SK-N-MC (cell line): ENCODE data around the gene ZNF578.

ENCODE experiments used
- DNase-seq: peaks from one replicate; pipeline ENCODE4 v3.0.0-alpha.2; 2011; ENCODE audit warnings: low read depth, low spot score
- H3K27ac ChIP-seq: fragments of 200-600 bp; sonication (generic); 2 replicates; pipeline ENCODE4 v1.5.1; 2016; ENCODE audit warnings: mixed run types
- H3K36me3 ChIP-seq: fragments of 200-600 bp; sonication (generic); 2 replicates; pipeline ENCODE4 v1.6.1; 2017; ENCODE audit warnings: antibody characterized with exemption, low read length, mixed read lengths; ENCODE audit not compliant: insufficient read depth
- H3K4me3 ChIP-seq: fragments of 200-600 bp; sonication (generic); 2 replicates; pipeline ENCODE4 v1.5.1; 2016
- H3K9ac ChIP-seq: fragments of 200-600 bp; sonication (generic); 2 replicates; pipeline ENCODE4 v1.8.0; 2017; ENCODE audit warnings: mixed run types, mixed read lengths; ENCODE audit not compliant: insufficient read length
- H3K9me3 ChIP-seq: fragments of 200-600 bp; sonication (generic); 2 replicates; pipeline ENCODE4 v1.6.1; 2017; ENCODE audit warnings: low read depth, mild to moderate bottlenecking, antibody characterized with exemption, low read length, moderate library complexity, mixed read lengths
- EZH2 ChIP-seq: fragments of 200-600 bp; sonication (generic); IDR thresholded peaks from one replicate; pipeline ENCODE4 v1.6.1; 2017; ENCODE audit warnings: antibody characterized with exemption
- FOXP2 ChIP-seq: optimal IDR thresholded peaks from 2 replicates; pipeline ENCODE3; 2011; ENCODE audit warnings: mild to moderate bottlenecking, moderate library complexity; ENCODE audit not compliant: insufficient read depth; ENCODE audit errors: extremely low read length, control extremely low read depth
- POLR2AphosphoS5 ChIP-seq: IDR thresholded peaks from 2 replicates; pipeline ENCODE4 v1.6.1; 2012; ENCODE audit warnings: mild to moderate bottlenecking, low read depth, low read length, borderline replicate concordance

ZNF578 gene

DNA sequence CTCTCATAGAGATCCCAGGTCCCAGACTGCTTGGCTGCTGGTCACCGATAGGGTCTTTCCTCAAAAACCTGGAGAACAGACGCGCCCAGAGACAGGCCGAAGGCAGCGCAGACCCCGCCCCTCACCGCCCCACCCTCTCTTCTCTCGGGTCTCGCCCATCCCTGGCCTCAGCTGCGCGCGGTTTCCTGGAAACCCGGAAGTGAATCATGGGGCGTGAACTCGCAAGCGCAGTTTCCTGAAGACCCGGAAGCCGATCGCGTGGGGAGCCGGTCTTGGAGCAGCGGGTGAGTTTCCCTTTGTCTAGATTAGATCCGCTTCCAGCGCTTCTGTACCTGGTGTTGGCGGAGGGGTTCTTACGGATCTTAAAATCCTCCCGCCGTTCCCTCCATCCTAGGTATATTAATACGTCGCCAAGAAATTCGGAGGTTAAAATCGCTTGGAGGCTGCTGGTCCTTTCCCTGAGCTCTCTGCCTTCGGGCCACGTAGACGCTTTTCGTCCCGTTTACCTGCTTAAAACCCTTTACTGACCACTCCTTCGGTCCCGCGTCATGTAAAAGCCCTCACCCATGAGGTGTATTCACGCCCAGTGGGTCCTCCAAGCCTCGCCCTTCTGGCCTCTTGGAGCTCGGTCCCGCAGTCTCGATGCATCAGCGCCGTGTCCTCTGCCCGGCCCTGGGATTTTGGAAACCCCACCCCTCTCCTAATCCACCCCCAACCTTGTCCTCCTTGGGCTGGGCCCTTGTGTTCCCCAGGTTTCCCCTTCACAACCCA lies at the start of gene ZNF578:
TSS of gene ZNF578 (plus strand) at position 230 of the 771 bp plus-strand sequence. CDS start 48,293 bp downstream, outside the sequence.
- no peak for DNase-seq
- TF ChIP-seq FOXP2 (no peak), EZH2 (no peak), POLR2AphosphoS5 (no peak)
- Histone ChIP-seq H3K9ac (no peak within 1 kb of the TSS), H3K27ac (no peak within 1 kb of the TSS), H3K9me3 (no peaks in the 10 kb centered on the region), H3K4me3 (peak within 1 kb of the TSS; percentile 24; the same call in 1 of the 2 replicates), H3K36me3 (no peaks in the 10 kb centered on the region)

GRCh38 chr19:52410276-52410675 lies 43.1 kb upstream of the ZNF578 start:
- DNase-seq = no peak
- Histone ChIP-seq H3K36me3 (no peaks in the 10 kb centered on the region), H3K9me3 (no peaks in the 10 kb centered on the region), H3K9ac (no peak overlapping the region), H3K27ac (no peak overlapping the region), H3K4me3 (no peak overlapping the region)
- TF ChIP-seq FOXP2 (no peak), POLR2AphosphoS5 (no peak), EZH2 (no peak)

GRCh38 chr19:52415711-52416110 lies 37.6 kb upstream of the ZNF578 start:
- Histone ChIP-seq H3K36me3 (no peaks in the 10 kb centered on the region), H3K9ac (no peak overlapping the region), H3K9me3 (peaks cover 4% of the 10 kb centered on the region; the same call in 1 of the 2 replicates), H3K27ac (no peak overlapping the region), H3K4me3 (no peak overlapping the region)
- no peak for TF ChIP-seq POLR2AphosphoS5
- no peak for TF ChIP-seq EZH2
- TF ChIP-seq FOXP2 = no peak
- DNase-seq = no peak

DNA sequence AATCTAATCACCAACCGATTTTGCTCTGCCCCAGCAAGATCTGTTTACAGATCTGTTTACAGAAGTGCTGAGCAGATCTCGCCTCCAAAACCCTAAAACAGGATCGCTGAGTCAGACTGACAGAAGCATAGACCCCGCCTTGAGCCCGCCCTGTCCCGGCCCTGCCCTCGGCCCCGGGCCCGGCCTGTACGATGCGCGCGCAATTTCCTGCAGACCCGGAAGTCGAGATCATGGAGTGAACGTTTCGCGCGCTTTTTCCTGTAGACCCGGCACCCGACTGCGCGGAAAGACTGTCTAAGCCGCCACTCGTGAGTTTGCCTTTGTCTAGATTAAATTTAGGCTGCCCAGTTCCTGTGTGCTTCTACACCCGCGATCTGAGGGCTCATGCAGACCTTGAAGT lies 24.4 kb upstream of the ZNF578 start, which contains the start of gene ZNF534:
TSS of gene ZNF534 (plus strand) at position 212 of the 400 bp plus-strand sequence. CDS start 2,327 bp downstream, outside the sequence.
- no peak within 1 kb of the TSS for H3K9ac ChIP-seq
- H3K9me3 ChIP-seq = no peaks in the 10 kb centered on the region
- H3K4me3 ChIP-seq = no peak within 1 kb of the TSS
- DNase-seq = no peak
- H3K36me3 ChIP-seq = no peaks in the 10 kb centered on the region
- TF ChIP-seq EZH2 (no peak), FOXP2 (no peak), POLR2AphosphoS5 (no peak)
- no peak within 1 kb of the TSS for H3K27ac ChIP-seq

DNA sequence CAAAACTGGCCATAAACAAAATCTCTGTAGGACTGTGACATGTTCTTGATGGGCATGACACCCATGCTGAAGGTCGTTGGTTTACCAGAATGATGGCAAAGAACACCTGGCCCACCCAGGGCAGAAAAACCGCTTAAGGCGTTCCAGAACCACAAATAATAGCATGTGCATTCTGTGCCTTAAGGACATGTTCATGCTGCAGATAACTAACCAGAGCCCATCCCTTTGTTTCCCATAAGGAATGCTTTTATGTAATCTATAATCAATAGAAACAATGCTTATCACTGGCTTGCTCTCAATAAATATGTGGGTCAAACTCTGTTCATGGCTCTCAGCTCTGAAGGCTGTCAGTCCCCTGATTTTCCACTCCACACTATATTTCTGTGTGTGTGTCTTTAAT lies 11.2 kb upstream of the ZNF578 start:
- H3K27ac ChIP-seq = no peak overlapping the region
- H3K9ac ChIP-seq = no peak overlapping the region
- no peaks in the 10 kb centered on the region for H3K9me3 ChIP-seq
- no peak for DNase-seq
- H3K4me3 ChIP-seq = no peak overlapping the region
- no peaks in the 10 kb centered on the region for H3K36me3 ChIP-seq
- TF ChIP-seq FOXP2 (no peak), POLR2AphosphoS5 (no peak), EZH2 (no peak)

- no peak for DNase-seq
- TF ChIP-seq POLR2AphosphoS5 = no peak
- TF ChIP-seq FOXP2 = no peak
- TF ChIP-seq EZH2 = no peak
- Histone ChIP-seq H3K9me3 (no peaks in the 10 kb centered on the region), H3K27ac (no peak overlapping the region), H3K36me3 (no peaks in the 10 kb centered on the region), H3K9ac (no peak overlapping the region), H3K4me3 (no peak overlapping the region)
These were observed 8.8 kb upstream of the ZNF578 start for GRCh38 chr19:52444506-52444905.

- H3K27ac ChIP-seq = no peak overlapping the region
- H3K9ac ChIP-seq = no peak overlapping the region
- no peaks in the 10 kb centered on the region for H3K36me3 ChIP-seq
- H3K4me3 ChIP-seq = no peak overlapping the region
- DNase-seq = no peak
- TF ChIP-seq POLR2AphosphoS5 (no peak), FOXP2 (no peak), EZH2 (no peak)
- no peaks in the 10 kb centered on the region for H3K9me3 ChIP-seq
These were observed 2.1 kb upstream of the ZNF578 start for GRCh38 chr19:52451241-52451640.

DNA sequence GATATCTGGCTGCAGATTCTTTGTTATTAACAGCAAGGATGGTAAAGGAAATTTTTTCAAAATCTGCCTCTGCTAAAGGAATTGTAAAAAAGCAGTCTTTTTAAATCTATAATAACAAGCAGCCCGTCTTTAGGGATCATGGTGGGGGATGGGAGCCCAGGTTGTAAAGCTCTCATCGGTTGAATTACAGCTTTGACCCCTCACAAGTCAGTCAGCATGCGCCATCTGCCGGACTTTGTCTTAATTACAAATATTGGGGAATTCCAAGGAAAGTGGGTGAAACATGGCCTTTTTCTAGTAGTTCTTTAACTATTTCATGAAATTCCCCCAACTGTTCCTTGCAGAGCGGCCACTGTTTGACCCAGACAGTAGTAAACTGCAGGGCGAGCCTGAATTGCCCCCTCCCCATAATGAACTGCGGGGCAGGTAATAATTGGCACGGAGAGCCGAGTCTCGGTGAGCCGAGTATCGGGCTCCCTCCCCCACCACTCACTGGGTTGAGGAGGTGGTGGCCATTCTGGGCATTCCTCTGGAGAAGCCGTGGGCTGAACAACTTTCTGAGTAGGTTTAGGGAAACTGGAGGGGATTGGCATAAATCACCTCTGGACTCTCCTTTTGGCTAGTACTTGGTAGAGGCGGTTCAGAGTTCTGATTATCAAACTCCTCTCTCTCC lies 11.6 kb downstream of the ZNF578 start:
- no peak for DNase-seq
- Histone ChIP-seq H3K36me3 (no peaks in the 10 kb centered on the region), H3K9ac (no peak overlapping the region), H3K9me3 (0 out of 2 replicates have a peak, but pooled peaks cover 3% of the 10 kb centered on the region), H3K27ac (no peak overlapping the region), H3K4me3 (no peak overlapping the region)
- no peak for TF ChIP-seq FOXP2
- no peak for TF ChIP-seq POLR2AphosphoS5
- TF ChIP-seq EZH2 = no peak
